RWPE1 (cell line): ENCODE data around the gene PUS7L.
"Not testable (repeated sequence)": the region's sequence is repeated elsewhere in the genome, so short reads cannot be mapped to it uniquely, and the experiment has no call there.

ENCODE experiments used
- CTCF ChIA-PET: fragments of 350-600 bp; sonication (Branson Sonifier 250); formaldehyde crosslinking; extraction: SDS; loops from one replicate; lab custom pipeline; 2021; lab: Yijun Ruan, JAX
- POLR2A ChIA-PET: fragments of 400-600 bp; formaldehyde crosslinking; extraction: SDS; loops from one replicate; lab custom pipeline; 2020; ENCODE audit warnings: antibody characterized with exemption; ENCODE audit not compliant: low non-redundant PET; lab: Yijun Ruan, JAX
- DNase-seq: peaks from one replicate; pipeline ENCODE4 v3.0.0; 2012; ENCODE audit warnings: low spot score
- H3K27ac ChIP-seq: fragments of 450-650 bp; 2 replicates; pipeline ENCODE4 v1.5.1; 2017
- TF ChIP-seq, protein P1 (sequence below): fragments of 450-650 bp; conservative IDR thresholded peaks from 2 replicates; pipeline ENCODE4 v1.5.1; 2017; ENCODE audit warnings: low read depth, mild to moderate bottlenecking

The PUS7L gene

DNA sequence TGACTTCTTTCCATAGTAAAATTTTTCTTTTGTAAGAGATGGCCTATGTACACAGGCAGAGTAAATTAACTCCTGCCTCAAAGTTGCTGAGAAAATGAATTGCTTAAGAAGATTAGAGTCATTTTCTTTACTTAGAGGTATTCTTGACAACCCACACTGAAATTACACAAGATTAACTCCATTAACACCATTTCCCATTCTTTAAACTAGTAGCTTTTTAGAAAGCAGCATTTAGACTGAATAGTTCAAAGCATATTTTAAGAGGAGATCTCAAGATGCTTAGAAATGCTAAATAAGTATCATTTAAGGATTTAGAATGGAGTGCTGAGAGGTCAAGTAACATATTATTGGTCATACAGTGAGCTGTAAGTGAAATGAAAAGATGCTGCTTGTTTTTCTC lies 35.5 kb downstream of the PUS7L start:
- POLR2A ChIA-PET: no interaction called here
- no peak overlapping the region for H3K27ac ChIP-seq
- TF ChIP-seq, protein P1, sequence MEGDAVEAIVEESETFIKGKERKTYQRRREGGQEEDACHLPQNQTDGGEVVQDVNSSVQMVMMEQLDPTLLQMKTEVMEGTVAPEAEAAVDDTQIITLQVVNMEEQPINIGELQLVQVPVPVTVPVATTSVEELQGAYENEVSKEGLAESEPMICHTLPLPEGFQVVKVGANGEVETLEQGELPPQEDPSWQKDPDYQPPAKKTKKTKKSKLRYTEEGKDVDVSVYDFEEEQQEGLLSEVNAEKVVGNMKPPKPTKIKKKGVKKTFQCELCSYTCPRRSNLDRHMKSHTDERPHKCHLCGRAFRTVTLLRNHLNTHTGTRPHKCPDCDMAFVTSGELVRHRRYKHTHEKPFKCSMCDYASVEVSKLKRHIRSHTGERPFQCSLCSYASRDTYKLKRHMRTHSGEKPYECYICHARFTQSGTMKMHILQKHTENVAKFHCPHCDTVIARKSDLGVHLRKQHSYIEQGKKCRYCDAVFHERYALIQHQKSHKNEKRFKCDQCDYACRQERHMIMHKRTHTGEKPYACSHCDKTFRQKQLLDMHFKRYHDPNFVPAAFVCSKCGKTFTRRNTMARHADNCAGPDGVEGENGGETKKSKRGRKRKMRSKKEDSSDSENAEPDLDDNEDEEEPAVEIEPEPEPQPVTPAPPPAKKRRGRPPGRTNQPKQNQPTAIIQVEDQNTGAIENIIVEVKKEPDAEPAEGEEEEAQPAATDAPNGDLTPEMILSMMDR: no peak
- CTCF ChIA-PET: no interaction called here
- no peak for DNase-seq

DNA sequence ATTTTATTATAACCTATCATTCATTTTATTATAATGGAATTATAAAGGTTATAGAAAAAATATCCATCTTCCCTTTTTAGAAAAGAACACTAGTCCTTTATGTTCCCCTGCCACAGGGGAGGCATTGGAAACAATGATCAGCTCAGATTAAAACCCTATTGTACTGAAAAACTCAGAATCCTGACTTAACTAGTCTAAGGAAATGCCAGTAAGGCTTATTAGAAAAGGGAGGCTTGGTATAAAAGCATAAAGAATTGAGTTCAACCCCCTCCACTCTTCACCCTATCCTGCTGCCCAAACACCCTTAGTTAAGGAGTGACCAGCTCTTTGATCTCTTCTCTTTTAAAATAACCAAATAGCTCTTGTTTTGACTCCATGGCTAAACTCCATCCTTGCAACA lies 36.0 kb downstream of the PUS7L start:
- ChIA-PET POLR2A (no interaction called here), CTCF (no interaction called here)
- TF ChIP-seq, protein P1: no peak
- DNase-seq: no peak
- no peak overlapping the region for H3K27ac ChIP-seq

DNA sequence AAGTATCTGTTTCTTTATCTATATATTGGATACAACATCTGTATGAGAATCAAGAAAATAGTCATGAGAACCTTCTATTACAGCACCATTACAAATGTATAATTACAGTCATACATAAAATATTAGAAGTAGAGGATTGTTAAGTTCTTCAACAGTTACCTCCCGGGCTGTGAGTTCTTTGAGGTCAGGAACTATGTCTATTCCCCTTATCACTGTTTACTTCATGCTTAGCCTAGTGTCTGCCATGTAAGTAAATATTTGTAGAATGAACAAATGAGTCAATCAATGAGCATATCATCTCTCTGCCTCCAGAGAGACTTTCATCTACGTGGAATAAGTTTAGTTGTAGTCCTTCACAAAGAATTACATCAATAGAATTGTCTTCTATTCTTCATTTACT lies 47.2 kb downstream of the PUS7L start:
- no peak overlapping the region for H3K27ac ChIP-seq
- no peak for DNase-seq
- CTCF ChIA-PET: no interaction called here
- POLR2A ChIA-PET: no interaction called here
- TF ChIP-seq, protein P1: no peak

DNA sequence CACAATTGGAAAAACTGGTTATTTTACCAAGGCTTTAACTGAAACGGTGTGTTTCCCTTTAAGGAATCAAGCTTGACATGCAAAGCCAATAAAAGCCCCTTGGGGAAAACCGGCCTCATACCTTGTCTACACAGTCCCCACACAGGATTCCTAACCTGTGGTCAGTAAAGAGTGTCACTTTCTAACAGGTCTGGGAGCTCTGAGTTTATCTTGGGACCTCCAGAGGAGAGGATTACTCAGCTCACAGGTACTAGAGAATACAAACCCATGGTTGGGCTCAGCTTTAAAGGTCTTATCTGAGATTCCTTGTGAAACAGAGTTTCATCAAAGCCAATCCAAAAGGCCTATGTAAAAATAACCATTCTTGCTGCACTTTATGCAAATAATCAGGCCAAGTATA lies 54.8 kb downstream of the PUS7L start:
- DNase-seq, H3K27ac ChIP-seq, CTCF ChIA-PET, POLR2A ChIA-PET: not testable (repeated sequence)

DNA sequence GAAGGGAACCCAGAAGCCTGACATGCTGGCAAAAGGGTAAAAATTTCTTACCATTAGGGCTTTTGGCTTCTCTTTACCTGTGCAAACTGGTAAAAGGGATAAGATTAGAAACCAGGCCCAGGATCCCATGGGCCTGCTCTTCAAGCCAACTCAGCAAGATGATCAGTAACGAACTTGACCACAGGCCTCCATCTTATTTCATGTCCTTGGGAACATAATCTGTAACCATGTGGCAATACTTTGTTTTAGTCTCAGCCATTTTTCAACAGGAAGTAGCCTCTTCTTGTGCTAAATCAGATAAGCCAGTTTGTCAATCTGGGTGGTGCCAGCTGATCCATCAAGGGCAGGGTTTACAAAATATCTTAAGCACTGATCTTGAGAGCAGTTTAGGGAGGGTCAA lies 57.4 kb downstream of the PUS7L start:
- CTCF ChIA-PET: not testable (repeated sequence)

DNA sequence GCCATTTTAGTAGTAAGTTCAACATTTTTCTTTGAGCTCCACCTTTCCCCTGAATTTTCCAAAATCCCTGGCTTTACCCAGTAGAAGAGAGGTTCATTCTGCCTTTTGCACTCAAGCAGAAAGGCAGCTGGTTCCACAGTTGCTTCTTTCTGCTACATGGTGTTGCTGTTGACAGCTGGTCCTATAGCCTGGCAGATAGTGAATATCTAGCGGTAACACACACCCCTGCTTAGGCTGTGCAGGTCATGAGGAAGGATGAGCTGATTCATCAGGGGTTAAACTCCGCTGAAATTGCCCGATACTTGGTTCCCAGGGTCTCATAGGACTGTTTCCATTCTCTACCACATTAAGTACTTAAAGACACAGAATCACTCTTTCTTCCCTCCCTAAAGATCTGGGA lies 62.4 kb downstream of the PUS7L start:
- POLR2A ChIA-PET: no interaction called here
- H3K27ac ChIP-seq: no peak overlapping the region
- CTCF ChIA-PET: no interaction called here
- DNase-seq: no peak
- TF ChIP-seq, protein P1: no peak

More for the DNA sequence above, 57.4 kb downstream of the PUS7L start:
- POLR2A ChIA-PET, DNase-seq, H3K27ac ChIP-seq: not testable (repeated sequence)

GRCh38 chr12:43694879-43695278 lies 63.7 kb downstream of the PUS7L start:
- CTCF ChIA-PET: no interaction called here
- POLR2A ChIA-PET: no interaction called here
- no peak overlapping the region for H3K27ac ChIP-seq
- DNase-seq: no peak
- TF ChIP-seq, protein P1: no peak

DNA sequence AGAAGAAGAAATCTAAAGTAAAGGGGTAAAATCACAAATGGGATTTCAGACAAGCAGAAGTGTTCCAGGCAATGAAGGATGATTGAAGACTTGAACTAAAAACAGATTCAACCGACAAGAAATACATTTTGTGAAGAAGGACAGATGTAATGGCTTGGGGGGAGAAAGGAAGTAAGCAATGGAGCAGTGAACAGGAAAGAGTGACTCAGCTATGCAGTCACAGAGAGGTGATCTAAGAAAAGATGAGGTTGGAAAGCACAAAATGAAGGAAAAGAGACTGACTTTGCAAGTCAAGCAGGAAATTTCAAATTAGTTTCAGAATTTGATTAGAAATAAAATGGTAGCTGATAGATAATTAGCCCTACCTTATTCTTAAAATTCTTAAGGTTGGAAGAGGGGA lies 66.5 kb downstream of the PUS7L start:
- TF ChIP-seq, protein P1: no peak
- peak; percentile 7 for DNase-seq
- ChIA-PET CTCF (no interaction called here), POLR2A (no interaction called here)
- H3K27ac ChIP-seq: no peak overlapping the region

GRCh38 chr12:43685491-43685890 lies 73.1 kb downstream of the PUS7L start:
- CTCF ChIA-PET, DNase-seq, H3K27ac ChIP-seq, POLR2A ChIA-PET: not testable (repeated sequence)
